Right renal cortex interstitium (tissue), 3 donors: ENCODE results near the gene GPC6. TPM values are rescaled to one million over a fixed set of nuclear protein-coding genes. Genes with fewer than 3 reads are reported as not detected.

ENCODE experiments used
- DNase-seq, 3 donors: peaks; one replicate each; pipeline ENCODE4 v3.0.0-alpha.2; 2013; ENCODE audit warnings: low read depth in 3 of 3, low spot score in 2 of 3
- polyA plus RNA-seq, 3 donors: library from polyadenylated mRNA; unstranded; fragments of 120-200 nt; gene quantifications; one replicate each; pipeline ENCODE4 v1.2.1, GENCODE V29; 2013; ENCODE audit not compliant: insufficient read length in 3 of 3

The GPC6 gene
- polyA plus RNA-seq, 3 donors: 56.7 to 71.0 (median 65.8) TPM

DNA sequence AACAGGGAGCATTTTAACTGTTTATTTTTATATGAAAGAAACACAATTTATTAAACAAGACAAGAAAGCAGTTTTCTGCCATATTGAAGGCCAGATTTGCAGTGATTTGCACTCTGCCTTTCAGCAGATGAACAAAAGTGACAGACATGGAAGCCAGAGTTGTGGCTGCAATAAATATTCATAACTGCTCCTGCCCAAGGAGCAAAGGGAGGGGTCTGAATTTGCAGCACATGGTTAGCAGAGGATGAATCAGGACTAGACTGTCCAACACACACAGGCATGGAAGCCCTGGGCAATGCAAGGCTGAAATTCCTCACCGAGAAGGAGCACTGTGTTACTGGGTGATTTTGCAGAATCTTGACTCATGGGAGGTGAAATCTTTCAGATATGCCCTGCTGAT lies 834.7 kb downstream of the GPC6 start:
- no peak for DNase-seq

GRCh38 chr13:94063096-94063495 lies 836.5 kb downstream of the GPC6 start:
- DNase-seq: no peak

DNA sequence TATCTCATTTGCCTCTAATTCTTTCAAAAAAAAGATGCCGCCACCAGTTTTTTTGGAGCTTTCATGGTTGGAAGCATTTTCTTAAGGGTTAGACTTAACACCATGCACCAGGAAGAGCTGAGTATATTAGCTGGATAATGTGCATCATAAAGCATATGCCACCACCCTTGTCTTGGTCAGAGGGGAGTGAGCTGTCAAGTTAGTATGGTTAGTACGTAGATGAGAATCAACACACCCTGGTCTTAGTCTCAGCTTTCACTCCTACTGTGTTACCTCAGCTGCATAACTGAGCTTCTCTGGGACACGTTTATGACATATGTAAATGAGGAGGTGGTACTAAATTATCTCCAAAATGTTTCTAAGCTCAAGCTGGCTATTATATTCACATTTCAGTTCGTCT lies 837.2 kb downstream of the GPC6 start:
- no peak for DNase-seq

DNA sequence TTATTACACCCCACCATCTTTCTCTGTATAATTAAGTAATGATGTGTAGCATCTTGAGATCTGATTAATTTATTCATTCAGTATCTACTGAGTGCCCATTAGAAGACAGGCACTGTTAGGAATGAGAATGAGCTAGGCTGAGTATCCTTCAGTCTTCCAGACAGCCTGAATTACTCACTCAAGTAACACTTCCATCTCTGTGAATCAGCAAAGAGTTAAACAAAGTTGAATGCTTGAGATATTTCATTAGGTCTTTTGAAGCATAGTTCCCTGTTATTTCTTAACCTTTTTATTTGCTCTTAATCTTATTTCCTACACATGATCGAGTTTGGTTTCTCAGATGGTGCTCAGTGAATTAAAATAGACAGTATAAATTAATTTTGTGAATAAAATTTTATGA lies 839.1 kb downstream of the GPC6 start:
- no peak for DNase-seq

DNA sequence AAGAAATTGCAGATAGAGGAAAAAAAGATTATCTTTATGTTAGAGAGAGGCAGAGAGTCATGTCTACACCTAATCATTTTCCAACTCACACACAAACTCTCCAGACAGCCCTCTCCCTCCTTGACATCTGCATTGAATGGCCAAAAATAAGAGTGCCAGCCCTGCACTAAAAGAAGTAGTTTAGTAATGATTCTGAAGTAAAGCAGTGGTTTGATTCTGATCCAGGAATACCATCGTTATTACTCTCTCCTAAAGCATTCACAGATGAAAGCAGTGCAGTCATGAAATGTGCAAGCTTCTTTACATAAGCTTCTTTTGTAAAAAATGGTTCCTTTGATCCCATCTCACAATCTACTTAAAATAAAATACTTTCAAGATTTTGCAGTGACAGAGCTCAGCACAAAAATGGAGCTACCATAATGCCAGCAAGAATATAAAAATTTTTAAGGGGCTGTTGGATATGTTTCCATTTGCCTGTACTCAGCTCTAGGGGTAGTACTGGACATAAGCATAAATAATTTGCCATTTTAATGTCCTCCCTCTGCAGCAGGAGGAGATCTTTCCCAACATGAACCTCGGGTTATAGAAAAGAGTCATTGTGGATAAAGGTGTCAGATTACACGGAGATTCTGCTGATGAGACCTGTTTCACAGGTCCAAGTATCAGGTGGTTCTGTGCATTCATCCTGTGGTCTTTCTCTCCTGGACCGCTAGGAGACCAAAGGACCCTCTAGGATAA lies 846.6 kb downstream of the GPC6 start:
- no peak for DNase-seq

DNA sequence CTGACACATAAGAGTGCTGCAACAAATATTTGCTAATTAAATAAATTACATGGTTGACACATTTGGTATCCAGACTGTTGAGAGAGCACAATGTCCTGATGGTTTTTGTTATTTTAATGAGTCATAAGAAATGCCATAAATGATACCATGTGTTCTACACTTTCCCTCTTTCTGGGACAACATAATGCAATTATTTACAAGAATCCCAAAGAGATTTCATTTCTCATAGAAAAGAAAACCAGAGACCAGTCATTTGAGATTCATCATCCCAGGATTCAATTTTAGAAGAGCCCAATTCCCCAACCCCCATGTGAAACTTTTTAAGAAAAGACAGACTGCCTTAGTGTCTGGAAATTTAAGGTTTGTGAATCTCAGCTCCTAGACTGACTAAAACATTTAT lies 853.3 kb downstream of the GPC6 start:
- no peak for DNase-seq

DNA sequence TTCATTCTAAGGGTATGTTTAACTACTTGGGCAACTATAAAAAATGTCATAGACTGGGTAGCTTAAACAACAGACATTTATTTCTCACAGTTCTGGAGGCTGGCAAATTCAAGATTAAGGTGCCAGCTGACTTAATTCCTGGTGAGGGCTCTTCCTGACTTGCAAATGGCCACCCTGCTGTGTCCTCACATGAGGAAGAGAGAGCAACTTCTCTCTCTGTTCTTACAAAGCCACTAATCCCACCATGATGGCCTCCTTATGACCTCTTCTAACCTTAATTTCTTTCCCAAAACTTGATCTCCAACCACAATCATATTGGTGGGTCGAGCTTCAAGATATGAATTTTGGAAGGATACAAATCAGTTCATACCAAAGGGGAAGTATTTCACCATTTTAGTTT lies 853.9 kb downstream of the GPC6 start:
- no peak for DNase-seq

- no peak for DNase-seq
Observed at GRCh38 chr13:94087100-94087499, 860.5 kb downstream of the GPC6 start.

GRCh38 chr13:94088742-94089141 lies 862.1 kb downstream of the GPC6 start:
- no peak for DNase-seq

DNA sequence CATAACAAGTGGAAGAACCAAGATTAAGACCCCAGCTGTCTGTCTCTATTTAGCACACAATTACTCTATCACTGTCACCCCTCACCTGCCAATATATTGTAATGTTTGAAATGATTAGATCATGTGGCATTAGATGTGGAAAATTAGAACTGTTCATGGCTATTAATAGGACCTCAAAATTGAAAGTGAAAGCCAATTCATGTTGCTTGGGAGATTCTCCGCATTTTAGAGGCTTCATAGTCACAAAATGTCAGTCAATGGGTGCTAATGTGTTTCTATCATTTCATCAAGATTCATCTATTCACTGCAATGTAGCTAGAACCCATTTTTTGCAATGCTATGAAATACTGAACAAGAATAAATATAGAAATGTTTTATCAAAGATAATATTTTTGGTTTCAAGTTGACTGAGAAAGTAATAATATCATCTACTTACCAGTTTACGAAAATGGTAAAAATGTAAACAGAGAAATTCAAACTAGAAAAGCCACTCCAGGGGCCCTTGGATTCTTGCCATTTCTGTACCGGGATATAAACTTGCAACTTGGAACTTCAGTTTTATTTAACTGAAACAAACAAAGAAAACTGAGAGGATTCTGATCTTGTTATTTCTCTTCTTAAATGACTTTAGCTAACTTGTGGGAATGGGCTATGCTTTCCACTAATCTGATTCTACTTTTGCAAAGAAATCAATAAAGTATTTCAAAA lies 864.3 kb downstream of the GPC6 start:
- DNase-seq: no peak

DNA sequence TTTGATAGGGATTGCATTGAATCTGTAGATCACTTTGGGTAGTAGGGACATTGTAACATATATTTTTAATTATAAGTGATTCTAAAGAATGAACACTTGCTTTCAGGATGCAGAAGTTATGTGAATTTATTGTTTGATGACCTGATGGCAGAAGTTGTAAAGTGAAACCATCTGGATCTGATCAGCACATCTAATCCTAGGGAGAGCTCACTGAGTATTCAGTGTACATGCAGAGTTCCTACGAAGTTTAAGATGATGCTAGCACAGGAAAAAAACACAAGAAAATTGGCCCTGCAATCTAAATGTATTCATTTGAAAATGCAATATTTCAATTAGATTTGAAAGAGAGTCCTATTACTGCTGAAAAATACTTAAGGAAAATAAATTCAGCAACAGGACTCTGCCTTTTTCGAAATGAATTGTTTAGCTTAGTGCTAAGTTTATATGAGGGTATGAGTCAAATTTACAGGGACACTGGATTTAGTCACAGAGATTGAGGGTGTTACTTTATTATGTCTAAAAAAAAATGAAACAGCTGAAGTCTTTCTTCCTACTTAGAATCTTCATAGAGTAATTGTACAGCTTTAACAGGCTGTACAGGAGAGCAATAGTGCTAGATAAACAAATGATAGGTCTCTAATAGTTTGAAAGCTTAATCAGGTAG lies 867.2 kb downstream of the GPC6 start:
- no peak for DNase-seq

DNA sequence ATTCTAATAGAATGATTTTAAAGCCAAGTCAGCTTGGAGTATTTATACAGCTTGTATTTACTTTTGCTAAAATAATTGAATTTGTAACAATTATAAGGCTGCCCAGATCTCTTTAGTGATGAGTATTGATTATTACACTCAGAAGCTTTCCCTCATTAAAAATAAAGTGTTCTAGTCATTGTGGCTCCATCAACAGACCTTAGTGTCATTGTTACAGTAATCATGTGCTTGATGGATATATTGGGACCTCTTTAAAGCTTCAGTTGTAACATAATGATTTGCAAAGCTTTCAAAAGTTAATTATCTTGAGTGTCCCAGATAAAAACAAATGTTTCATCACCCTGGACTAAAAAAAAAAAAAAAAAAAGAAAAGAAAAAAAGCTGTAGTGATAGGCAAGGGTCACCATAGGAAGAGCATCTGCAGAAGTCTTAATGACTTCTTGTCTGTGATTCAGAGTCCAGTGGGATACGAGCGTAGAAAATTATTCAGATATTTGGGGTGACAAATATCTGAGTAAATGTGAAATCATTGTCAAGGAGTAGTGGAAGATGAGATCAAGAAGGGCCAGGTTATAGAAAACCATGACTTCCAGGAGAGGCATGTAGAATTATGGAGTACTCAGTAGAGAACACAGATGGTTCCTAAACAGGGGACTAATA lies 883.2 kb downstream of the GPC6 start:
- DNase-seq: no peak

- no peak for DNase-seq
Observed at GRCh38 chr13:94112227-94112626, 885.6 kb downstream of the GPC6 start.

GRCh38 chr13:94112731-94113130 lies 886.1 kb downstream of the GPC6 start:
- DNase-seq: no peak

DNA sequence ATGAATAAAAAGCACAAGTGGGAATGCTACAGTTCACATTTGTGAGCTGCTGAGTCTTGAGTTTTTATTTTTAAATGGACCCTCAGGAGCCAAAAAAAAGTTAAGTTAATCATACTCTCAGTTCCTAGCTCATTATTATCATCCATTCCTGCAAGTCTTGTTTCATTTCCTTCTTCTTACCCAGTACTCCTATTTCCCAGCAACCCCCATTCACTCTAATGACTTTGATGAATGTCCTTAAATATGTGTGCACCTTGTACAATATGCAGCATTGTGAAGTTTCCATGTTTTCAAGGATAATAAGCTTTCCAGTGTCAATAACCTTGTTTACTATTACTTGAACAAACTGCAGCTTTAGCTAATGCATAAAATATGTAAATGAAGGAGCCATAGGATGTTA lies 886.6 kb downstream of the GPC6 start:
- DNase-seq: no peak

GRCh38 chr13:94114166-94114565 lies 887.6 kb downstream of the GPC6 start:
- DNase-seq: no peak

GRCh38 chr13:94115054-94115453 lies 888.4 kb downstream of the GPC6 start:
- no peak for DNase-seq

- no peak for DNase-seq
Observed at GRCh38 chr13:94119360-94119936, 892.8 kb downstream of the GPC6 start.

DNA sequence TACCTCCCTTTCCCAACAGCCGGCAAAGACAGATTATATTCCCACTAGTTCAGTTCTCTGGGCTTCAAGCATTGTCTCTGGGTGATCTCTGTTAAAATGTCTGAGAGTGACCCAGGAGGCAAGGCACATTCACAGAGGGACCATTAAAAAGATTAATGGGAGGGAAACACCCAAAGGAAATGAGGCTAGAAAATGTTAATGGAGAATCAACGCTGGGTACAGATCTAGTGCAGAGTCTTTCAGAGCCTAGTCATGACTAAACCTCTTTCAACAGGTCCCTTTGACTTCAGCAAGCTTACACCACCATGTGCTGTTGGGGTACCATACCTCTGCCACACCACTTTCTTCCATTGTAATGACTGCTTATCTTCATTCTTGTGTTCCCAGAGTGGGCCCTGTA lies 894.3 kb downstream of the GPC6 start:
- no peak for DNase-seq

DNA sequence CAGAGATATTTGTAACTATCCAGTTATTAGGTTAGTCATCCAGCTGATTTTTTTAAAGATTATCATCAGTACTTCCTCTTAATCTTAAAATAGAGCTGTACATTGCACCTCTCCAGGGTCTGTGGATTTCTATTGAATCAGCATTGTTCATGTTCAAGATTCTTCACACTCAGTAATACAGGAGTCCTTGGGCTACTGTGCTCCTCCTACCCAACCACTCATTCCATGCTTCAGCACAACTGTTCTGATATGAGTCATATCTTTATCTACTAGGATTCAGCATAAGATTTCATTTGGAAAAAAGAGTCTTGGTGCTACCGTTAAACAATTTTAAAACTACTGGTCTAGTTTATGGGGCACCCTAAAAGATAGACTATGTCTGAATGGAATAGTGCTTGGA lies 895.1 kb downstream of the GPC6 start:
- no peak for DNase-seq

DNA sequence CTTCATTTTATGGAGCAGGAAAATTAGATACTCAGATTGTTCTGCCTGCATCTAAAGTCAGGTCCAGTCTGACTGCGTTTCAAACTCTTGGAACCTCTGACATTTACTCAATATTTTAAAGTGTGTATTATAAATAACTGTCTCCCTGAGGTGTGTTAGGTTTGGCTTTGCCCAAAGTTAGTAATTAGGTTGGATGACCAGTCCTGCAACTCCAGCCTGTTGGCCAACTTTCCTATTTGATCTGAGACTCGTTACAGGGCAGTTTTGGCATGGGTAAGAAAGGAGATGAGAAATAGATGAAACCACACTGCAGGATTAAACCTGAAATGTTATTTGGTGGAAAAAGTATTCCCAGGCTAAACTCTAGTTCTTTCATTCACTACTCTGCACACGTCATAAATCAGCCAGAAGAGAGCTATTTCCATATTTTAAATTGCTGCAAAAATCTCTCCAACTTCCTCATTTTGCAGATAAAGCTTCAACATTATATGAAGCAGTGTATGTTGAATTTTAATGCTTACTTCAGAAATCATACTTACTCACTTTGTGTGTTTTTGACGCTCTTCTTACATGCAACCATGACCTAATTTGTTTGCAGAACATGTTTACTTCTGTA lies 895.8 kb downstream of the GPC6 start:
- DNase-seq: no peak
